Measurements from ENCODE around the gene CLEC2B.

Gene CLEC2B

GRCh38 chr12:9868311-9868801 lies 798 bp downstream of the CLEC2B start:
- no peak for DNase-seq

- DNase-seq = no peak
These were observed 1.6 kb downstream of the CLEC2B start for GRCh38 chr12:9867531-9867930.

- DNase-seq = no peak
These were observed 2.3 kb downstream of the CLEC2B start for GRCh38 chr12:9866860-9867269.

- peak; percentile 10 for DNase-seq
These were observed 4.1 kb downstream of the CLEC2B start for GRCh38 chr12:9864913-9865675.

- no peak for DNase-seq
These were observed 11.0 kb downstream of the CLEC2B start for GRCh38 chr12:9858135-9858534.

GRCh38 chr12:9856894-9857293 lies 12.3 kb downstream of the CLEC2B start:
- no peak for DNase-seq

- DNase-seq = no peak
These were observed 13.0 kb downstream of the CLEC2B start for GRCh38 chr12:9856151-9856550.

GRCh38 chr12:9851927-9852326 lies 17.2 kb downstream of the CLEC2B start:
- peak; percentile 5 for DNase-seq

GRCh38 chr12:9851050-9851449 lies 18.1 kb downstream of the CLEC2B start:
- DNase-seq = no peak

GRCh38 chr12:9848899-9849298 lies 20.3 kb downstream of the CLEC2B start:
- DNase-seq = no peak

GRCh38 chr12:9843407-9843806 lies 25.7 kb downstream of the CLEC2B start:
- no peak for DNase-seq

- no peak for DNase-seq
These were observed 37.4 kb downstream of the CLEC2B start for GRCh38 chr12:9831720-9832119.

- no peak for DNase-seq
These were observed 39.2 kb downstream of the CLEC2B start for GRCh38 chr12:9829982-9830381.

GRCh38 chr12:9829483-9829882 lies 39.7 kb downstream of the CLEC2B start:
- DNase-seq = no peak

- DNase-seq = no peak
These were observed 41.8 kb downstream of the CLEC2B start, which contains the start of gene KLRF1 for GRCh38 chr12:9827209-9827888. KLRF1 (plus strand) TSS chr12:9827481; CDS start chr12:9827545, 64 bp downstream.

GRCh38 chr12:9820281-9820930 lies 48.7 kb downstream of the CLEC2B start:
- no peak for DNase-seq

GRCh38 chr12:9813821-9814798 lies 55.0 kb downstream of the CLEC2B start:
- peak; percentile 93 for DNase-seq

GRCh38 chr12:9811621-9812020 lies 57.5 kb downstream of the CLEC2B start:
- DNase-seq = no peak

GRCh38 chr12:9810671-9811070 lies 58.5 kb downstream of the CLEC2B start:
- no peak for DNase-seq

- no peak for DNase-seq
These were observed 59.3 kb downstream of the CLEC2B start for GRCh38 chr12:9809866-9810265.

GRCh38 chr12:9809338-9809737 lies 59.8 kb downstream of the CLEC2B start:
- no peak for DNase-seq

- no peak for DNase-seq
These were observed 60.6 kb downstream of the CLEC2B start for GRCh38 chr12:9808504-9808903.

Measured in stimulated activated CD4-positive, alpha-beta T cell treated with anti-CD3 and anti-CD28 coated beads, Interleukin-15, amount 100 ng/mL, for 24 hours (primary cell).